ENCODE measurements around the gene SPN.

GRCh38 chr16:29675811-29676643 is 13.0 kb downstream of the SPN start:
- TF ChIP-seq EZH2 (optimal IDR thresholded peaks at IDR 0.05; ENCODE audit: low read depth, low read length) (no peak), CTCF (IDR thresholded peaks at IDR 0.05; ENCODE audit: low read length) (no peak)
